ENCODE measurements around the gene EYA4. TPM values are rescaled to one million over a fixed set of nuclear protein-coding genes. Genes with fewer than 3 reads are reported as not detected.

EYA4 gene
- total and polyA plus RNA-seq, 2 of the 4 experiments (the other 2 are of a cell fraction) = 5.7 to 11.1 TPM

DNA sequence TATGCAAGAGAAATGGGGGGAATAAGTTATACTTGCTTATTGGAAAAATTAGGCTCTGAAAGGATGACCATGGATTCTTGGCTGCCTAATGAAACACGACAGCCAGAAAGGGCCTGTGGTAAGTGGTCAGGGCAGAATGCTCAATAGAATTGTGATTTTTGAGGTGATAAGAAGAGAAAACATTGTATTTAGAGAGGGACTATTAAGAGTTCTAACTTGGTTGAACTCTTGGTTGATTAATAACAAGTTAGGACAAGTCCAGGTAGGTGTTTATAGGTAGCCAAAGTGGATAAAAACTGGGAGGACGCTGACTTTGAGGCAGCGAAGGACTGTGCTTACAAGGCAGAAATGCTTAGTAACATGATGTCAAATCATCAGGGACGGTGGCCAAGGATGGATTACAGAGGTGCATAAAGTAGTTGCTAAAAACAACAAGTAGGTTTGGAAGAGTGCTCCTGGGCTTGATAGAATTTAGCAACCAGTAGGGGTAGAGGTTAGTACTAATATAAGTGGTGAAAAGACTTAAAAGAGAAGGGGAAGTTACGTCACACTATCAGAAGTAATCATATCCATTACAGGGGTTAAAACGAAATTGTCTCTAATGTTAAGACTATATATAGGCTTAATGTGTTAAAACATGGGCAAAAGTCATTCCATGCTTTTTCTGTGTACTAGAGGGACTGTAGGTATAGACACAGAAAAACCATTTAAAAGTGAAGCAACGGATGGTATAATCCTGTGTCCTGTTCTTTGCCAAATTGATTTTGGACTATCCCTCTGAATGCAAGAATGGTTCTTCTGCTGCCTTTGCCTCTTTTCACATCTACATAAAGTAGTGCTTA is 98.6 kb downstream of the EYA4 start (continued):
- TF ChIP-seq MAZ (IDR thresholded peaks at IDR 0.05; ENCODE audit: borderline replicate concordance, low read depth, low read length) (no peak), FOS (IDR thresholded peaks at IDR 0.05; ENCODE audit: low read depth, low read length) (no peak)

DNA sequence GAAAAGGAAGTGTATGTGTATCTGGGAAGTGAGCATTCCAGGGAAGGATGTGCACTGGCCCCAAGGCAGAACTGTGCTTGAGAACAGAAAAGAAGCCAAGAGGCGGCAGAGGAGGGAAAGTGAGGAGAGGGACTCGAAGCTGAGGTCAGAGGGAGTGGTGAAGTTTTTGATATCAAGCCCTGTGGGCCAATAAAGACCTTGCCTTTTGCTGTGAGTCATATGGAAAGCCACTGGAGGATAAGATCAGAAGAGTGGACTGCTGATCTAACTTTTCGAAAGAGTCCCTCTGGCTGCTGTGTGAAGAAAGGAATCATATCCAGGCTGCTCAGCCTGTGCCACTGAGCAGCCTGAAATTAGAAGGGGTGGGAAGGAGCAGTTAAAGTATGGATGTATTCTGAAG is 99.4 kb downstream of the EYA4 start:
- TF ChIP-seq RFX5 (IDR thresholded peaks at IDR 0.05; ENCODE audit: low read depth, low read length) (no peak), MAFK (IDR thresholded peaks at IDR 0.05; ENCODE audit: low read depth, low read length) (no peak), CEBPB (IDR thresholded peaks at IDR 0.05; ENCODE audit: low read depth, low read length) (no peak), RCOR1 (IDR thresholded peaks at IDR 0.05; ENCODE audit: insufficient replicate concordance, low read length) (no peak), RAD21 (IDR thresholded peaks at IDR 0.05; ENCODE audit: low read length) (no peak)
- TF ChIP-seq, protein P1, sequence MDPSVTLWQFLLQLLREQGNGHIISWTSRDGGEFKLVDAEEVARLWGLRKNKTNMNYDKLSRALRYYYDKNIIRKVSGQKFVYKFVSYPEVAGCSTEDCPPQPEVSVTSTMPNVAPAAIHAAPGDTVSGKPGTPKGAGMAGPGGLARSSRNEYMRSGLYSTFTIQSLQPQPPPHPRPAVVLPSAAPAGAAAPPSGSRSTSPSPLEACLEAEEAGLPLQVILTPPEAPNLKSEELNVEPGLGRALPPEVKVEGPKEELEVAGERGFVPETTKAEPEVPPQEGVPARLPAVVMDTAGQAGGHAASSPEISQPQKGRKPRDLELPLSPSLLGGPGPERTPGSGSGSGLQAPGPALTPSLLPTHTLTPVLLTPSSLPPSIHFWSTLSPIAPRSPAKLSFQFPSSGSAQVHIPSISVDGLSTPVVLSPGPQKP (IDR thresholded peaks at IDR 0.05; ENCODE audit: borderline replicate concordance, low read depth, low read length) = no peak
- TF ChIP-seq, protein P2, sequence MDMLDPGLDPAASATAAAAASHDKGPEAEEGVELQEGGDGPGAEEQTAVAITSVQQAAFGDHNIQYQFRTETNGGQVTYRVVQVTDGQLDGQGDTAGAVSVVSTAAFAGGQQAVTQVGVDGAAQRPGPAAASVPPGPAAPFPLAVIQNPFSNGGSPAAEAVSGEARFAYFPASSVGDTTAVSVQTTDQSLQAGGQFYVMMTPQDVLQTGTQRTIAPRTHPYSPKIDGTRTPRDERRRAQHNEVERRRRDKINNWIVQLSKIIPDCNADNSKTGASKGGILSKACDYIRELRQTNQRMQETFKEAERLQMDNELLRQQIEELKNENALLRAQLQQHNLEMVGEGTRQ (IDR thresholded peaks at IDR 0.05; ENCODE audit: low read depth, low read length) = no peak
- Histone ChIP-seq H3K23ac (ENCODE audit: low read depth, low read length) (no peak overlapping the region), H3K14ac (replicated peaks; ENCODE audit: low read depth, low read length) (no peak overlapping the region), H3K56ac (ENCODE audit: extremely low read depth, insufficient read depth, low read length) (no peak overlapping the region), H3K79me1 (ENCODE audit: low read depth in 1 of 2, low read length in 2 of 2) (peaks cover 9 to 16% of the 10 kb centered on the region in 2 experiments), H4K91ac (ENCODE audit: insufficient read depth, low read depth, low read length) (peak overlapping the region; percentile 76; the same call in 1 of the 2 replicates), H3K4me3 (ENCODE audit: insufficient read depth, low read depth, low read length) (no peak overlapping the region), H2AK9ac (replicated peaks; ENCODE audit: low read depth, low read length, poor library complexity) (no peak overlapping the region), H2BK120ac (ENCODE audit: low read depth, low read length) (no peak overlapping the region), H3K9ac (ENCODE audit: low read depth, low read length) (no peak overlapping the region), H3K18ac (ENCODE audit: low read depth, low read length) (peak overlapping the region; percentile 1; the same call in 1 of the 2 replicates), H2BK5ac (ENCODE audit: low read depth, low read length, poor library complexity, severe bottlenecking) (no peak overlapping the region), H3K27ac (ENCODE audit: insufficient read depth, low read length) (no peak overlapping the region), H3K36me3 (ENCODE audit: control insufficient read depth, insufficient read depth, low read length) (no peaks in the 10 kb centered on the region), H3K9me3 (ENCODE audit: control insufficient read depth, insufficient read depth, low read length) (no peaks in the 10 kb centered on the region), H3K9me1 (ENCODE audit: insufficient read depth, low read length) (peaks cover 10% of the 10 kb centered on the region), H3K4me2 (ENCODE audit: low read depth, low read length) (no peak overlapping the region), H4K20me1 (ENCODE audit: insufficient read depth, low read length) (no peaks in the 10 kb centered on the region), H2BK20ac (ENCODE audit: low read depth, low read length) (no peak overlapping the region), H4K5ac (ENCODE audit: low read depth, low read length) (no peak overlapping the region), H3K4ac (ENCODE audit: low read depth, low read length) (no peak overlapping the region; the same call in 1 of the 2 replicates), H2AK5ac (ENCODE audit: low read depth, low read length) (peak overlapping the region; percentile 5; the same call in 1 of the 2 replicates), H2AFZ (replicated peaks; ENCODE audit: low read length, poor library complexity) (no peak overlapping the region), H3K4me1 (ENCODE audit: control insufficient read depth, insufficient read depth, low read length) (peaks cover 13% of the 10 kb centered on the region), H3K27me3 (ENCODE audit: control insufficient read depth, insufficient read depth, low read length) (no peaks in the 10 kb centered on the region), H2BK15ac (ENCODE audit: low read depth, low read length) (peak overlapping the region; percentile 4; the same call in 1 of the 3 replicates), H4K8ac (ENCODE audit: low read depth in 2 of 2, low read length in 2 of 2) (no peak overlapping the region)
- BruUV-seq (replicated peaks) = no TSS peak
- peak; percentile 56 for DNase-seq
- dilution Hi-C loops (cut with HindIII; ENCODE audit: low sequenced_read_pairs, unreplicated experiment) = no loop called here
- peak; percentile 21; the same call in 1 of the 2 replicates for ATAC-seq (ENCODE audit: low read depth)
- in situ Hi-C loops (cut with MboI; ENCODE audit: low sequenced_read_pairs) = no loop called here
- ChIA-PET POLR2A (ENCODE audit: unreplicated experiment) (no interaction called here), CTCF (interaction anchor here (2.0 kb wide), 1 partner anchor 21 kb away, joined by 7 read pairs; no protein-coding TSS in a partner anchor)
- WGBS, 2 experiments (ENCODE audit: extremely low coverage in 2 of 2, insufficient read length in 1 of 2) = 100% methylated on average over 3 of the region's 3 CpGs; no CpG with 5 or more reads in 1 of the 2 experiments
- intact Hi-C loops (cut with micrococcal nuclease) = loop anchor here (5.0 kb wide), 1 partner anchor 98 kb away; the partner anchor contains the start of gene EYA4

All from IMR-90 (cell line).